ENCODE data around the gene COL26A1. TPM values are rescaled to one million over a fixed set of nuclear protein-coding genes. Genes with fewer than 3 reads are reported as not detected.
"Not testable (repeated sequence)": the region's sequence is repeated elsewhere in the genome, so short reads cannot be mapped to it uniquely, and the experiment has no call there.

Gene COL26A1
- total and polyA plus RNA-seq, 5 experiments from 2014 or later: not detected

- Mint-ChIP-seq H3K36me3 (no peaks in the 10 kb centered on the region), H3K27ac (no peak overlapping the region), H3K27me3 (peaks cover 0 to 7% (median 0%) of the 10 kb centered on the region in 5 donors), H3K4me1 (peaks cover 2 to 16% (median 3%) of the 10 kb centered on the region in 4 donors), H3K9me3 (no peaks in the 10 kb centered on the region), H3K4me3 (no peak overlapping the region)
- DNase-seq (peak in 1 of 10 donors; percentile 48), ATAC-seq (no peak)
- POLR2A ChIA-PET: no interaction called here
Measured at GRCh38 chr7:101502466-101503098, 139.9 kb downstream of the COL26A1 start.

DNA sequence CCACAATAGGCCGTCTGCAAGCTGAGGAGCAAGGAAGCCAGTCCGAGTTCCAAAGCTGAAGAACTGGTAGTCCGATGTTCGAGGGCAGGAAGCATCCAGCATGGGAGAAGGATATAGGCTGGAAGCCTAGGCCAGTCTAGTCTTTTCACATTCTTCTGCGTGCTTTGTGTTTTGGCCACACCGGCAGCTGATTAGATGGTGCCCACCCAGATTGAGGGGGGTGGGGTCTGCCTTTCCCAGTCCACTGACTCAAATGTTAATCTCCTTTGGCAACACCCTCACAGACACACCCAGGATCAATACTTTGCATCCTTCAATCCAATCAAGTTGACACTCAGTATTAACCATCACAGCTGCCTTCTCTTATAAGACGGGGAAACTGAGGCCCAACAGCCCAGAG, 142.8 kb downstream of the COL26A1 start:
- peaks cover 2 to 20% (median 16%) of the 10 kb centered on the region in 5 donors for H3K27me3 Mint-ChIP-seq
- peaks cover 5 to 21% (median 7%) of the 10 kb centered on the region in 4 donors for H3K4me1 Mint-ChIP-seq
- ATAC-seq: not testable (repeated sequence)

DNA sequence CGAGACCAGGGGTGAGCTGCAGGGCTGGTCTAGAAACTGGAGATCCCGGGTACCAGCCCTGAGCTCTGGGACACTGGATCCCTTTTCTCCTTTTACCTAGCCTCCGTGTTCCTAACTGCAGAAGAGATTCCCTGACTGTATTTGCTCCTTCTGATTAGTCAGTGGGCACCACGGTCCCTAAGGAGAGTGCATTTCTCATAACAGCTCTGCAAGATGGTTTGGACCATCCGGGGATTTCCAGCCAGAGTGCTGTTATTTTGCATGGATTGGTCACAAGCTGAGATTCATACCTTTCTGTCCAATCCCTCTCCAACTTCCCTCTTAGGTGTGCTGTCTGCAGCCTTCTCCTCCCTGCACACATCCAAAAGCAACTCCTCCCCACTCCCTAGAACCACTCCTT, 143.9 kb downstream of the COL26A1 start:
- DNase-seq: no peak
- ATAC-seq: no peak
- Mint-ChIP-seq H3K4me1 (peaks cover 5 to 21% (median 7%) of the 10 kb centered on the region in 4 donors), H3K27me3 (peaks cover 2 to 20% (median 17%) of the 10 kb centered on the region in 5 donors), H3K27ac (no peak overlapping the region), H3K9me3 (no peaks in the 10 kb centered on the region), H3K36me3 (no peaks in the 10 kb centered on the region), H3K4me3 (no peak overlapping the region)
- POLR2A ChIA-PET: no interaction called here

More for the DNA sequence above, 142.8 kb downstream of the COL26A1 start:
- POLR2A ChIA-PET, DNase-seq, H3K9me3 Mint-ChIP-seq, H3K4me3 Mint-ChIP-seq, H3K36me3 Mint-ChIP-seq, H3K27ac Mint-ChIP-seq: not testable (repeated sequence)

DNA sequence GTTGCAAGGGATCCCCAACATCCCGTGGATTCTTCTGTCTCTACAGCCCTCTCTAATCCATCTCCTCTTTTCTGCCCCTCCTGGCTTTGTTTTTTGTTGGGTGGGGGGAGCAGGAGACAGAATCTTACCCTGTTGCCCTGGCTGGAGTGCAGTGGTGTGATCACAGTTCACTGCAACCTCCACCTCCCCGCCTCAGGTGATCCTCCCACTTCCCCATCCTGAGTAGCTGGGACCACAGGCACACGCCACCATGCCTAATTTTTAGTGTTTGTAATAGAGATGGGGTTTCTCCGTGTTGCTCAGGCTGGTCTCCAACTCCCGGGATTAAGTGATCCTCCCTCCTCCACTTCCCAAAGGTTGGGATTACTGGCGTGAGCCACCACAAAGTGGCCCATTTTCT, 144.7 kb downstream of the COL26A1 start:
- Mint-ChIP-seq H3K9me3 (no peaks in the 10 kb centered on the region), H3K4me1 (peaks cover 5 to 21% (median 7%) of the 10 kb centered on the region in 4 donors), H3K27ac (peak overlapping the region in 4 of 10 donors; percentile 4 to 71 (median 43)), H3K27me3 (peaks cover 2 to 24% (median 17%) of the 10 kb centered on the region in 5 donors), H3K4me3 (peak overlapping the region in 5 of 10 donors; percentile 48 to 65 (median 58)), H3K36me3 (no peaks in the 10 kb centered on the region)
- POLR2A ChIA-PET: no interaction called here
- peak in 1 of 10 donors; percentile 3 for DNase-seq
- ATAC-seq: no peak

- Mint-ChIP-seq H3K4me3 (peak overlapping the region in 6 of 10 donors; percentile 15 to 65 (median 58)), H3K9me3 (no peaks in the 10 kb centered on the region), H3K27ac (peak overlapping the region in 4 of 10 donors; percentile 4 to 71 (median 43)), H3K4me1 (peaks cover 5 to 21% (median 7%) of the 10 kb centered on the region in 4 donors), H3K36me3 (no peaks in the 10 kb centered on the region), H3K27me3 (peaks cover 2 to 24% (median 17%) of the 10 kb centered on the region in 5 donors)
- ATAC-seq (peak in 1 of 2 donors; percentile 22), DNase-seq (peak in 7 of 10 donors; percentile 3 to 46 (median 24))
- POLR2A ChIA-PET: no interaction called here
Measured at GRCh38 chr7:101507791-101508252, 145.1 kb downstream of the COL26A1 start.

GRCh38 chr7:101510297-101510696, 147.6 kb downstream of the COL26A1 start:
- Mint-ChIP-seq H3K4me3 (no peak overlapping the region), H3K9me3 (no peaks in the 10 kb centered on the region), H3K4me1 (peaks cover 5 to 10% (median 7%) of the 10 kb centered on the region in 4 donors), H3K27me3 (peaks cover 2 to 27% (median 17%) of the 10 kb centered on the region in 5 donors), H3K36me3 (no peaks in the 10 kb centered on the region), H3K27ac (peak overlapping the region in 1 of 10 donors; percentile 32)
- DNase-seq (no peak), ATAC-seq (no peak)
- POLR2A ChIA-PET: no interaction called here

DNA sequence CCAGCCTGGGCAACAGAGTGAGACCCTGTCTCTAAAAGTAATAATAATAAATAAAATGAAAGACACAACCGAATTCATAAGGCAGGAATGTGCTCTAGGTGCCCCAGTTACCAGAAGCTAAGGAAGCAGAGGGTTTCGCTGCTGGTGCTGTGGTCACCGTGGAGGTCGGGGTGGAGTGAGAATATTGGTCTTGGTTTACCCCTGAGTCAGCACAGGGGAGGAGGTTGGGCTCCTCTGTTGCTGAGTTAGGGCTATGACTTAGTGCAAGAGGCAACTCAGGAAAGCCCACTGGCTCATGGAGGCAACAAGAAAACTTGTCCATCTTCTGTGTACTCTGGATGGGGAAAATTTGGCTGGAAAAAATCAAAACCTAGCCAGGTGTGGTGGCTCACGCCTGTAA, 149.3 kb downstream of the COL26A1 start:
- Mint-ChIP-seq H3K4me1 (peaks cover 5 to 10% (median 7%) of the 10 kb centered on the region in 4 donors), H3K27me3 (peaks cover 2 to 27% (median 17%) of the 10 kb centered on the region in 5 donors), H3K27ac (no peak overlapping the region), H3K9me3 (no peaks in the 10 kb centered on the region), H3K36me3 (no peaks in the 10 kb centered on the region), H3K4me3 (peak overlapping the region in 1 of 10 donors; percentile 34)
- ATAC-seq: no peak
- no peak for DNase-seq
- POLR2A ChIA-PET: no interaction called here

GRCh38 chr7:101516851-101517250, 154.2 kb downstream of the COL26A1 start:
- H3K4me3 Mint-ChIP-seq: no peak overlapping the region
- no peak overlapping the region for H3K27ac Mint-ChIP-seq
- no peak for DNase-seq
- no peak for ATAC-seq
- POLR2A ChIA-PET: no interaction called here
- H3K9me3 Mint-ChIP-seq: peaks cover 0 to 13% (median 1%) of the 10 kb centered on the region in 9 donors
- H3K4me1 Mint-ChIP-seq: no peaks in the 10 kb centered on the region
- peaks cover 0 to 6% (median 0%) of the 10 kb centered on the region in 5 donors for H3K27me3 Mint-ChIP-seq
- H3K36me3 Mint-ChIP-seq: peaks cover 0 to 7% (median 0%) of the 10 kb centered on the region in 3 donors

DNA sequence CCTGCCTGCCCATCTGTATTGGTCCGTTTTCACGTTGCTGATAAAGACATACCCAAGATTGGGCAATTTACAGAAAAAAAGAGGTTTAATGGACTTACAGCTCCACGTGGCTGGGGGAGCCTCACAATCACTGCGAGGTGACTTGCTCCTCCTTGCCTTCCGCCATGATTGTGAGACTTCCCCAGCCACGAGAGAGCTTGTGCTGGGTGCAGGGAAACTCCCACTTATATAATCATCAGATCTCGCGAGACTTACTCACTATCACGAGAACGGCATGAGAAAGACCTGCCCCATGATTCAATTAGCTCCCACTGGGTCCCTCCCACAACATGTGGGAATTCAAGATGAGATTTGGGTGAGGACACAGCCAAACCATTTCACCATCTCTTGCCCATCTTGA, 154.6 kb downstream of the COL26A1 start:
- peaks cover 0 to 7% (median 0%) of the 10 kb centered on the region in 3 donors for H3K36me3 Mint-ChIP-seq
- peaks cover 0 to 6% (median 0%) of the 10 kb centered on the region in 5 donors for H3K27me3 Mint-ChIP-seq
- ATAC-seq (no peak), DNase-seq (no peak)
- no peaks in the 10 kb centered on the region for H3K4me1 Mint-ChIP-seq
- POLR2A ChIA-PET: no interaction called here
- H3K9me3 Mint-ChIP-seq: peaks cover 0 to 13% (median 1%) of the 10 kb centered on the region in 9 donors
- no peak overlapping the region for H3K4me3 Mint-ChIP-seq
- peak overlapping the region in 1 of 10 donors; percentile 19 for H3K27ac Mint-ChIP-seq

DNA sequence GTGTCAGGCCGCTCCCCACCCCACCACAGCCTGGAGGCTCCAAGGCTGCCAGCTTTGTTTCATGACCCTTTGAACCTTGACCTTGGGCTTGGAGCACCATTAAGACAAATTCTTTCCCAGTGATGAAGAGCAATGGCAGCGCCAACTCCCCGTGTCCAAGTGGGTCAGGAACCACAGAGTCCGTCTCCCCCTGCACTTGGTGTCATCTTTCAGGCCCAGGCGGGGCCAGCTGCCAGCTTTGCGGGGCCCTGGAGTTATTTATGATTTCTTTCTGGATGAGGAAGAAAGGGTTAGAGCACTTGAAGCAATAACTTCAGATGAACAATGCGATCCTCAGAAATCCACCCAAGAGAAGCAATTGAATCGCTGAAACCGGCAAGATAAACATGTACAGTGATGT, 155.7 kb downstream of the COL26A1 start:
- DNase-seq (no peak), ATAC-seq (no peak)
- Mint-ChIP-seq H3K27ac (peak overlapping the region in 1 of 10 donors; percentile 9), H3K9me3 (peaks cover 0 to 13% (median 1%) of the 10 kb centered on the region in 9 donors), H3K4me1 (no peaks in the 10 kb centered on the region), H3K27me3 (peaks cover 0 to 3% (median 0%) of the 10 kb centered on the region in 5 donors), H3K4me3 (no peak overlapping the region), H3K36me3 (peaks cover 0 to 7% (median 0%) of the 10 kb centered on the region in 3 donors)
- POLR2A ChIA-PET: no interaction called here

- POLR2A ChIA-PET: no interaction called here
- Mint-ChIP-seq H3K27me3 (peaks cover 0 to 3% (median 0%) of the 10 kb centered on the region in 5 donors), H3K9me3 (peaks cover 0 to 13% (median 1%) of the 10 kb centered on the region in 9 donors), H3K27ac (no peak overlapping the region), H3K4me1 (no peaks in the 10 kb centered on the region), H3K4me3 (no peak overlapping the region), H3K36me3 (peaks cover 0 to 8% (median 0%) of the 10 kb centered on the region in 3 donors)
- DNase-seq: no peak
- no peak for ATAC-seq
Measured at GRCh38 chr7:101519324-101520023, 156.8 kb downstream of the COL26A1 start.

DNA sequence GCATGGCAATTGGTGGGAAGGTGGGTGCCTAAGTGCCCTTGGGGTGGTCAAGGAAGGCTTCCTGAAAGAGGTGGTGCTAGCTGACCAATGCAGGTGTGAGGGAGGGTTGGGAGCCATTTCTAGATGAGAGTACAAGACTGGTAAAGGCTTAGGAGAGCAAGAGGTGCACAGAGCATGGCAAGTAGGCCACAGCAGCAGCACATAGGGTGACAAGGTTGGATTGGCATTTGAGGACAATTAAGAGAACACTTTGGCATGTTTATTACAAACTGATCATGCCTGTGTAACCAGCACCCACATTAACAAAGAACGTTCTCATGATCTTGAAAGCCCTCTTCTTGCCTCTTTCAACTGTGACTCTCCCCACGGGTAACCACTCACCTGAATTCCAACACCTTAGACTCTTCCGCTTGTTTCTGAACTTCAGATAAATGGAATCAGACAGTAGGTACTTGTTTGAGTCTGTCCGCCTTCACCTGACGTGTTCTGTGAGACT, 158.8 kb downstream of the COL26A1 start:
- POLR2A ChIA-PET: no interaction called here

GRCh38 chr7:101522021-101522420, 159.3 kb downstream of the COL26A1 start:
- peaks cover 0 to 11% (median 0%) of the 10 kb centered on the region in 3 donors for H3K36me3 Mint-ChIP-seq
- POLR2A ChIA-PET: no interaction called here
- DNase-seq: no peak
- no peaks in the 10 kb centered on the region for H3K4me1 Mint-ChIP-seq
- H3K27me3 Mint-ChIP-seq: peaks cover 0 to 3% (median 0%) of the 10 kb centered on the region in 5 donors
- ATAC-seq: no peak
- no peak overlapping the region for H3K4me3 Mint-ChIP-seq
- H3K9me3 Mint-ChIP-seq: peaks cover 0 to 13% (median 1%) of the 10 kb centered on the region in 9 donors
- H3K27ac Mint-ChIP-seq: no peak overlapping the region

More for the DNA sequence above, 158.8 kb downstream of the COL26A1 start:
- H3K27me3 Mint-ChIP-seq: peaks cover 0 to 3% (median 0%) of the 10 kb centered on the region in 5 donors
- H3K27ac Mint-ChIP-seq: no peak overlapping the region
- H3K4me3 Mint-ChIP-seq: no peak overlapping the region
- peaks cover 0 to 11% (median 0%) of the 10 kb centered on the region in 3 donors for H3K36me3 Mint-ChIP-seq
- no peak for ATAC-seq
- no peak for DNase-seq
- H3K4me1 Mint-ChIP-seq: no peaks in the 10 kb centered on the region
- peaks cover 0 to 13% (median 1%) of the 10 kb centered on the region in 9 donors for H3K9me3 Mint-ChIP-seq

Data from naive thymus-derived CD8-positive, alpha-beta T cell (primary cell).